GM12873 (cell line): Measurements from ENCODE around the gene FAM210A.
A peak's percentile ranks its signal among the peaks of the same experiment; 100 is the strongest.

ENCODE experiments used
- TF ChIP-seq, protein P1 (sequence below): IDR thresholded peaks from 2 replicates; pipeline ENCODE4 v1.5.1; 2012; ENCODE audit warnings: low read depth, mild to moderate bottlenecking, moderate library complexity, low read length, control low read depth; ENCODE audit not compliant: insufficient read depth; ENCODE audit errors: missing control alignments

FAM210A gene

DNA sequence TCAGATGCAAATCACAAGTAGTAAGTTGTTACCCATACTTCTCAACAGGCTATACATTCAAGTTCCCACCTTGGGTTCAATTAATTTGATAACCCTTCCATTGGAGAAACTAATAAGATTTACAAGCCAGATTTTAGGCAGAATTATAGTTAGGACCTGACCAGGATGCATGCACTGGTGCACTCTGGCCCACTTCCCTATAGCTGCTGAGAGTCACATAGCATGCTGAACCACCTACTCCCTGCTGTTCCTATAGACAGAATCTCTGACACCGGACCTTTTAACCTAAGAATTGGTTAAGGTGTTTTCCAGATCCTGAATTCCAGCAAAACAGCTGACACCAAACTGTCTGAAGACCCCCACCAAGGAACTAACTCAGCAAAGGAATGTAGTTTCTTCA lies 26.2 kb downstream of the FAM210A start:
- TF ChIP-seq, protein P1, sequence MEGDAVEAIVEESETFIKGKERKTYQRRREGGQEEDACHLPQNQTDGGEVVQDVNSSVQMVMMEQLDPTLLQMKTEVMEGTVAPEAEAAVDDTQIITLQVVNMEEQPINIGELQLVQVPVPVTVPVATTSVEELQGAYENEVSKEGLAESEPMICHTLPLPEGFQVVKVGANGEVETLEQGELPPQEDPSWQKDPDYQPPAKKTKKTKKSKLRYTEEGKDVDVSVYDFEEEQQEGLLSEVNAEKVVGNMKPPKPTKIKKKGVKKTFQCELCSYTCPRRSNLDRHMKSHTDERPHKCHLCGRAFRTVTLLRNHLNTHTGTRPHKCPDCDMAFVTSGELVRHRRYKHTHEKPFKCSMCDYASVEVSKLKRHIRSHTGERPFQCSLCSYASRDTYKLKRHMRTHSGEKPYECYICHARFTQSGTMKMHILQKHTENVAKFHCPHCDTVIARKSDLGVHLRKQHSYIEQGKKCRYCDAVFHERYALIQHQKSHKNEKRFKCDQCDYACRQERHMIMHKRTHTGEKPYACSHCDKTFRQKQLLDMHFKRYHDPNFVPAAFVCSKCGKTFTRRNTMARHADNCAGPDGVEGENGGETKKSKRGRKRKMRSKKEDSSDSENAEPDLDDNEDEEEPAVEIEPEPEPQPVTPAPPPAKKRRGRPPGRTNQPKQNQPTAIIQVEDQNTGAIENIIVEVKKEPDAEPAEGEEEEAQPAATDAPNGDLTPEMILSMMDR = no peak

DNA sequence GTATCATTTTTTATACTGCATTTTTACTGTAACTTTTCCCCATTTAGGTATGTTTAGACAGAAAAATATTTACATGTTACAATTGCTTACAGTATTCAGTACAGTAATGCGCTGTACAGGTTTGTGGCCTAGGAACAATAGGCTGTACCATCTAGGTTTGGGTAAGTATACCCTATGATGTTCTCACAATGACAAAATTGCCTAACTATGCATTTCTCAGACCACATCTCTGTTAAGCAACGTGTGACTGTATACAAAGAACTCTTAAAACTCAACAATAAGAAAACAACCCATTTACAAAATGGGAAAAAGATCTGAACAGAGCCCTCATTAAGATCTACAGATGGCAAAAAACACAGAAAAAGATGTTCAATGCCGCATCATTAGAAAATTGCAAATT lies 29.4 kb downstream of the FAM210A start:
- TF ChIP-seq, protein P1 = no peak

- TF ChIP-seq, protein P1 = no peak
Observed at GRCh38 chr18:13688191-13689136, 37.9 kb downstream of the FAM210A start.

- TF ChIP-seq, protein P1 = no peak
Observed at GRCh38 chr18:13684546-13684945, 41.8 kb downstream of the FAM210A start.

- TF ChIP-seq, protein P1 = no peak
Observed at GRCh38 chr18:13681701-13682100, 44.7 kb downstream of the FAM210A start.

GRCh38 chr18:13680612-13681011 lies 45.7 kb downstream of the FAM210A start:
- TF ChIP-seq, protein P1 = peak; percentile 37

DNA sequence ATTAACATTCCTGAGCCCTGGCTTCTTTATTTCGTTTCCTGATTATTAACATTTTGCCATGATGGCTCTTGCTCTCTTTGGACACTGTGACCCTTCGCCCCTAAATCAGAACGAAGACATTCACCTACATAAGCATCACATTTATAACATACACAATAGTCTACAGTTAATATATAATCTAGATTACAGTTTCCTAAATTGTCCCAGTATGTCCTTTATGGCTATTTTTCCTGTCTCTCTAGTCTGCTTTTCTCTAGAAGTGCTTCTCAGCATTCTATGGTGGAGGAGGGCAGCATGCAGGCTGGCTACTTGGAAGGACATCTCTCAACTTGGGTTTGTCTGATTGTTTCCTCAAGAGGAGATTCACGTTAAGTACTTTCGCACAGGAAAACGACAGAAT lies 49.9 kb downstream of the FAM210A start:
- TF ChIP-seq, protein P1 = no peak
